ENCODE results near the gene BATF3.

BATF3 gene

GRCh38 chr1:212710566-212710965 lies 10.9 kb upstream of the BATF3 start:
- Histone ChIP-seq H3K9me2 (replicated peaks; ENCODE audit: low read depth, low read length) (no peaks in the 10 kb centered on the region), H3K27me3 (ENCODE audit: insufficient read depth, low read length, poor library complexity, severe bottlenecking) (no peaks in the 10 kb centered on the region), H2AFZ (ENCODE audit: low read length) (no peak overlapping the region), H3K4me1 (ENCODE audit: insufficient read depth, low read length, poor library complexity, severe bottlenecking) (no peaks in the 10 kb centered on the region), H3K9me3 (ENCODE audit: insufficient read depth, low read depth, low read length) (no peaks in the 10 kb centered on the region), H3F3A (ENCODE audit: low read depth) (no peaks in the 10 kb centered on the region), H3K4me3 (ENCODE audit: low read length, poor library complexity, severe bottlenecking) (no peak overlapping the region), H3K79me2 (ENCODE audit: insufficient read depth, low read length) (no peaks in the 10 kb centered on the region), H3K9ac (ENCODE audit: low read depth, low read length, poor library complexity, severe bottlenecking) (no peak overlapping the region), H3K4me2 (ENCODE audit: low read depth, low read length, poor library complexity, severe bottlenecking) (no peak overlapping the region), H4K20me1 (ENCODE audit: insufficient read depth, low read length, poor library complexity, severe bottlenecking) (no peaks in the 10 kb centered on the region), H3K36me3 (ENCODE audit: insufficient read depth, low read length) (no peaks in the 10 kb centered on the region)
- TF ChIP-seq CTCF (conservative IDR thresholded peaks at IDR 0.05; ENCODE audit: low read length) (no peak), EZH2phosphoT487 (IDR thresholded peaks at IDR 0.05; ENCODE audit: borderline replicate concordance) (no peak)

GRCh38 chr1:212703991-212704564 lies 4.4 kb upstream of the BATF3 start:
- peaks cover 18% of the 10 kb centered on the region; the same call in 1 of the 2 replicates for H3F3A ChIP-seq (ENCODE audit: low read depth)
- H2AFZ ChIP-seq (ENCODE audit: low read length): no peak overlapping the region
- no peak overlapping the region for H3K9ac ChIP-seq (ENCODE audit: low read depth, low read length, poor library complexity, severe bottlenecking)
- H3K79me2 ChIP-seq (ENCODE audit: insufficient read depth, low read length): no peaks in the 10 kb centered on the region
- no peaks in the 10 kb centered on the region for H3K9me2 ChIP-seq (replicated peaks; ENCODE audit: low read depth, low read length)
- H4K20me1 ChIP-seq (ENCODE audit: insufficient read depth, low read length, poor library complexity, severe bottlenecking): no peaks in the 10 kb centered on the region
- H3K4me2 ChIP-seq (ENCODE audit: low read depth, low read length, poor library complexity, severe bottlenecking): no peak overlapping the region
- H3K9me3 ChIP-seq (ENCODE audit: insufficient read depth, low read depth, low read length): no peaks in the 10 kb centered on the region
- no peaks in the 10 kb centered on the region for H3K27me3 ChIP-seq (ENCODE audit: insufficient read depth, low read length, poor library complexity, severe bottlenecking)
- no peaks in the 10 kb centered on the region for H3K36me3 ChIP-seq (ENCODE audit: insufficient read depth, low read length)
- no peak overlapping the region for H3K4me3 ChIP-seq (ENCODE audit: low read length, poor library complexity, severe bottlenecking)
- no peak for TF ChIP-seq CTCF (conservative IDR thresholded peaks at IDR 0.05; ENCODE audit: low read length)
- TF ChIP-seq EZH2phosphoT487 (IDR thresholded peaks at IDR 0.05; ENCODE audit: borderline replicate concordance): no peak
- peaks cover 7% of the 10 kb centered on the region for H3K4me1 ChIP-seq (ENCODE audit: insufficient read depth, low read length, poor library complexity, severe bottlenecking)

- Histone ChIP-seq H3K4me2 (ENCODE audit: low read depth, low read length, poor library complexity, severe bottlenecking) (no peak overlapping the region), H3K79me2 (ENCODE audit: insufficient read depth, low read length) (peaks cover 12% of the 10 kb centered on the region), H3K9me2 (replicated peaks; ENCODE audit: low read depth, low read length) (no peaks in the 10 kb centered on the region), H3K4me1 (ENCODE audit: insufficient read depth, low read length, poor library complexity, severe bottlenecking) (peaks cover 20% of the 10 kb centered on the region), H3K9ac (ENCODE audit: low read depth, low read length, poor library complexity, severe bottlenecking) (no peak overlapping the region), H3F3A (ENCODE audit: low read depth) (peaks cover 18% of the 10 kb centered on the region; the same call in 1 of the 2 replicates), H2AFZ (ENCODE audit: low read length) (no peak overlapping the region), H3K9me3 (ENCODE audit: insufficient read depth, low read depth, low read length) (no peaks in the 10 kb centered on the region), H3K27me3 (ENCODE audit: insufficient read depth, low read length, poor library complexity, severe bottlenecking) (no peaks in the 10 kb centered on the region), H3K4me3 (ENCODE audit: low read length, poor library complexity, severe bottlenecking) (no peak overlapping the region), H3K36me3 (ENCODE audit: insufficient read depth, low read length) (no peaks in the 10 kb centered on the region), H4K20me1 (ENCODE audit: insufficient read depth, low read length, poor library complexity, severe bottlenecking) (no peaks in the 10 kb centered on the region)
- TF ChIP-seq CTCF (conservative IDR thresholded peaks at IDR 0.05; ENCODE audit: low read length) (no peak), EZH2phosphoT487 (IDR thresholded peaks at IDR 0.05; ENCODE audit: borderline replicate concordance) (no peak)
These were observed 3.0 kb upstream of the BATF3 start for GRCh38 chr1:212702672-212703071.
